CD4-positive, alpha-beta T cell treated with Interleukin-17A for 4 hours (primary cell): ENCODE measurements around the gene TELO2.

Experiments used
- DNase-seq: peaks from one replicate; pipeline ENCODE4 v3.0.0-alpha.2; 2020; ENCODE audit warnings: mixed read lengths

The TELO2 gene

DNA sequence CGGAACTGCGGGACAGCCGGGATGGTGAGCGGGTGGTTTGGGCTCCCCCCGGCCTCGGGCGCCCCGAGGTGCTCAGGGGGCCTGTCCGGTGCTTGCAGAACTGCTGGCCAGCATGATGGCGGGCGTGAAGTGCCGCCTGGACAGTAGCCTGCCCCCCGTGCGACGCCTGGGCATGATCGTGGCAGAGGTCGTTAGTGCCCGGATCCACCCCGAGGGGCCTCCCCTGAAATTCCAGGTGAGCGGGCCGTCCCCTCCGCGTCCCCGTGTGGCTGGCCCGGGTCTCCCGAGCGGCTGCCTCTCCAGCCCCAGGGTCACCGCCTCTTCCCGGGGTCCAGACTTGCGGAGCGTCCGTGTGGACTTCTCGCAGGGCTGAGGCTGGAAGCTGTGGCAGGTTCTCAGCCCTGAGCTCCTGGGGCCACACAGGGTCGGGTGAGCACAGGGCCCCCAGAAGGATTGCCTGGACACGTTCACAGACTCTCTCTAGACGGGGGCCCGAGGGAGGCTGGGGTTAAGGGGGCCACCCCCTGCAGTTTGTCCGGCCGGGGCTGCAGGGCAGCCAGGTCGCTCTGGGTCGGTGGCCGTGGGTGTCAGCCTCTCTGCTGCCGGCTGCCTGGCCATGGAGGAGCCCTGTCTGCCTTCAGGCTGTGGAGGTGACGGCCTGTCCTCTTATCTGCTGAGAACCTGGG, 7.4 kb downstream of the TELO2 start:
- no peak for DNase-seq

DNA sequence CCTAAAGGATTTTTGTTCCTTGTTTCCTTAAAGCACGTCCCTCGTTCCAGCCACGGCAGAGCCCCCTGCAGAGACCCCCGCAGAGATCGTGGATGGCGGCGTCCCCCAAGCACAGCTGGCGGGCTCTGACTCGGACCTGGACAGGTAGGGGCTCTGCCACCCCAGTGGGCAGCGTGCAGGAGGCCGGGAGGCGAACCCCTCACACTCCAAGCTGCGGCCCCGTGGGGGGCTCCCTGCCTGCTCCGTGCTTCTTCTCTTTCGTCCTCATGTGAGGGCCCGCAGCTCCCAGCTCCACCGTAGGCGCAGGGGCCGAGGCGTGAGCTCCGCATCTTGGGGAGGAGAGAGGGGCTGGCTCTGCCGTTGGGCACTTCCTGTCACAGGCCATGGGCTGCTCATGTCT, 8.5 kb downstream of the TELO2 start:
- no peak for DNase-seq

DNA sequence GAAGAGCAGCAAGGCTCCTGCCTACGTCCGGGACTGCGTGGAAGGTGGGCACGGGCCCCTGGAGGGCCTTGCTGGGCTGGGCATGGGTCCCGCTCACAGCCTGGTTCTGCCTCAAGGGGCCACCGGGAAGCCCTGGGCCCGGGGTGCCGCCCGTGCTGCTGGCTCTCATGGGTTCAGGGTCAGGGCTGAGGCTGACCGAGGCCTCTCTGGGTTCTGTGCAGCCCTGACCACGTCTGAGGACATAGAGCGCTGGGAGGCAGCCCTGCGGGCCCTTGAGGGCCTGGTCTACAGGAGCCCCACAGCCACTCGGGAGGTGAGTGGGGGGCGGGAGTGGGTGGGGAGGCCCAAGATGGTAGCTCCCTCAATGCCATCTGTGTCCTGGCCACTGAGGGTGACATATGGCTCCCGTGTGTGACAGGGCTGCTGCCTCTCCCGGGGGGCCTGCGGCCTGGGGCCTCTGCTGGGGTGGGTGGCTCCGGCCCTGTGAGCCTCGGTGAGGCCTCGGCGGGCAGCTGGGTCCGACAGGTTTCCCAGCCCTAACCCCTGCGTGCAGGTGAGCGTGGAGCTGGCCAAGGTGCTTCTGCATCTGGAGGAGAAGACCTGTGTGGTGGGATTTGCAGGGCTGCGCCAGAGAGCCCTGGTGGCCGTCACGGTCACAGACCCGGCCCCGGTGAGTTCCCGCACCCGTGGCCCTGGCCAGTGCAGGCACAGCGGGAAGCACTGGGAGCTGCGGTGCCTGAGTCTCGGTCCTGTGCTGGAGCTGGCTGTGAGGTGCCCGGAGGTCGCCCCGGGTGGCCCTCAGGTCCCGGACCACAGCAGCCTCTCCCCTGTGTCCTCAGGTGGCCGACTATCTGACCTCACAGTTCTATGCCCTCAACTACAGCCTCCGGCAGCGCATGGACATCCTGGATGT, 9.2 kb downstream of the TELO2 start:
- no peak for DNase-seq

GRCh38 chr16:1503110-1503955, 10.2 kb downstream of the TELO2 start:
- DNase-seq = no peak

DNA sequence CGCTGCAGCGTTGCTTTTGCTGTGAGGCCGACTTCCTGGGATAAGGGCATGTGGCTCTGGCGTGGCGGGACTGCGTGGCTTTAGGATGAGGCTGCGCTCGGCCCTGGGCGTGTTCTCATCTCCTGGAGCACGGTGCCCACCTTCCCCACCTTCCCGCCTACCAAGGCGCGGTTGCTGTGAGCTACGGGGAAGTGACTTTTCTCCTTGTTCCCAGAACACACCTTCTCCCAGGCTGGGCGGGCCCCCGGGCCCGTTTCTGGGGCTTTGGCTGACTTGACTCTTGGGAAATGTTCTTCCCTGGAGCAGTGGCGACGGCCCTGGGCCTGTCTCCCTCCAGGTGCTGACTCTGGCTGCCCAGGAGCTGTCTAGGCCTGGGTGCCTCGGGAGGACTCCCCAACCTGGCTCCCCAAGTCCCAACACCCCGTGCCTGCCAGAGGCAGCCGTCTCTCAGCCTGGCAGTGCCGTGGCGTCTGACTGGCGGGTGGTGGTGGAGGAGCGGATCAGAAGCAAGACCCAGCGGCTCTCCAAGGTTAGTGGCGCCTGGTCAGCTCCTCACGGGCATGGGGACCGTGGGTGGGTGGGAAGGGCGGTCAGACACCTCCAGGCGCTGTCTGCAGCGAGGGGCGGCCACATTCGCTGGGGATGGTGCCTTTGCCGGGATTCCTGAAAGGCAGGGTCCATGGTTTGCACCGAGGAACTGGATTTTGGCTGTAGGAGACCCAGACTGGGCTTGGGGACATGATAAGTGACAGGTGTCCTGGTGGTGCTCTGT, 12.1 kb downstream of the TELO2 start:
- DNase-seq = no peak

- no peak for DNase-seq
Observed at GRCh38 chr16:1505912-1506311, 12.8 kb downstream of the TELO2 start.

DNA sequence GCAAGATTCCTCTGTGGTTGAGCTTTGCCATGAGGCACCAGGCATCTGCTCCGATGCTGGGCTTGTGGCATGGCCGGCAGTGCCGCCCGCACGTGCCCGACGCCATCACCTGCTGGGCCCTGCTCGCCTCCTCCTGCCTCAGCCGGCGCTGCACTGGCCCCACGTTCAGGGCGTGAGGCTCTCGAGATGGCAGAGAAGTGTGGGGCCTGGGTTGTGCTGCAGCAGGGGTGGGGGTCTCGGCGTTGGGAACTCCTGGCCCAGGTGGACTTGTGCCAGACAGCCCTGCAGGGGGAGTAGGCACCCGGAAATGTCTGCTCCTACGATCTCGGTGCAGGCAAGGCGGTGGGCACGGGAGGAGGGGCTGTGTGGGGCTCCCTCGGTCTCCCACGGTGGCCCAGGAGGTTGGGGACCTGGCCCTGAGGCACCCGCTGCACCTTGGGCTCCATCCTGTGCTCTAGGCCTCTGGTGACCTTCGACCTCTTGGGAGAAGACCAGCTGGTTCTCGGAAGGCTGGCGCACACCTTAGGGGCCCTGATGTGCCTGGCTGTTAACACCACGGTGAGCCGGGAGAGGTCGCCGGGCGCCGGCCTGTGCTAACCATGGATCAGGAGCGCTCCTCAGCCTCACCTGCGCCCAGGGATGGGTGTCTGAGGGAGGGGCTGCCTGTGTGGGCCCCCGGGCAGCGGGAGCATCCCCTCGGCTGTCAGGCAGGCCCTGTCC, 13.5 kb downstream of the TELO2 start:
- no peak for DNase-seq

GRCh38 chr16:1508494-1509187, 15.5 kb downstream of the TELO2 start:
- no peak for DNase-seq

GRCh38 chr16:1509307-1510221, 16.4 kb downstream of the TELO2 start:
- no peak for DNase-seq

- DNase-seq = no peak
Observed at GRCh38 chr16:1510272-1510671, 17.1 kb downstream of the TELO2 start.

DNA sequence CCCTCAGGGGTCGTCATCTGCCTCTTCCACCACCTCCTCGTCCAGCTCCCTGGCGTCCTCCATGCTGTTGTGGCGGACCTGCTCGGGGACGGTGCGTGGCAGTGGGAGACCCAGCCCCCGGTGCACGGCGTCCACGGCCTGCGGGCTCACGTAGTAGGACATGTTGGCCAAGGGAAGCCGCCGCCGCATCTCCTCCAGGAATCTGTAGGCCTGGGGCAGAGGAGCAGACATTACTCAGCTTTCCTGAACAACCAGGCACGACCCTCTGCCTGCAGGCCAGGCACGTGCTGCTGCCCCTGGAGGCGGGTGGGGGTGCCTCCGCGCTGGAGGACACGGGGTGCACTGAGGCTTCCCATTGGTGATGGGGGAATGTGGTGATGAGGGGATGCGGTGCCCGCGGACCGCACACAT, 17.8 kb downstream of the TELO2 start:
- DNase-seq = no peak

DNA sequence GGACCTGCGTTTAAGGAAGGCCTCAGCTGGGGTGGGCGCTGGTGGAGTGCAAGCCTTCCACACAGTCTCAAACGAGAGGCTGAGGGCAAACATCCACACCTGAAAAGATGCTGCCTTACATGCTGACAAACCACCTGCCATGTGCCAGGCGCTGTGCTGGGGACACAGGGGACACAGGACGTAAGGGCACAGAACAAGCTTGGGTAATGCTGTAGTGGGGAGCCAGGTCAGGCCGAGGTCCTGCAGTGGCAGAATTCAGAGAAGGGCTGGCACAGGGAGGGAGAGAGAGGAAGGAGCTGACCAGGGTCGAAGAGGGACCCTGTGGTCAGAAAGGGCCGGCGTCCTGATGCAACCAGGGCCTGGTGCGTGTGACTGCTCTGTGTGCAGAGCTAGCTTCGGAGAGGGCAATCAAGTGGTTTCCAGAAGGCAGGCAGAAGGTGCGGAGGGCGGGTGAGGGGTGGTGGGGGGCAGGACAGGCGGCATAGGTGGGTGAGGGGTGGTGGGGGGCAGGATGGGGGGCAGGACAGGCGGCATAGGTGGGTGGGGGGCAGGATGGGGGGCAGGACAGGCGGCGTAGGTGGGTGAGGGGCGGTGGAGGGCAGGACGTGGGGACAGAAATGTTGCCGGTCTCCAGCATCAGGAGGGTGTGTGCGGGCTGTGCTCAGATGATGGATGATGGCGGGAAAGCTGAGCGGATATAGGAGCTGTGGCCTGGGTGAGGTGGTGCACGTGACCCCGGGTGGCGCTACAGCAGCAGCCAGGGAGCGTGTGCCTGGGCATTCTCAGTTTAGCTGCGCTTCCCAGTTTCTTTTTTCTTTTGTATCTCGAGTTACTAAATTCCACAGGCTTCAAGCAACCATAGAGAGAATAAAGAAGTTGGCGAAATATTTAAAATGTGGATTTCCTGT, 18.8 kb downstream of the TELO2 start:
- no peak for DNase-seq

DNA sequence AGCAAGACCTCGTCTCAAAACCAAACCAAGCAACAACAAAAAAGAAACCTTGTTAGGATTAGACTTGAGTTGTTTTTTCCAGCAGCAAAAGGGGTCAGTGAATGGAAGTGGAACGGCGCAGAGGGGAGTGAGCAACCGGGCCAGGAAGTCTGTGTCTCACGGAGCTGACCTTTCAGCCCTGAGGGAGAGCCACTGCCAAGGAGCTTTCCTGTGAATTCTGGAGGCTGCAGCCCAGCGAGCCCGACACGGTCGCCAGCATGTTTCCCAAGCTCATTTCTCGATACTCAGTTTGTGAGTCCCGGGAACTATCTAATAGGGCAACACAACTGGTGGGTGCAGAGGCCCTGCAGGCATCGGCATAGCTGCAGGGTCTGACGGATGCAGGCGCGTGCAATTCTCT, 19.6 kb downstream of the TELO2 start:
- DNase-seq = no peak

DNA sequence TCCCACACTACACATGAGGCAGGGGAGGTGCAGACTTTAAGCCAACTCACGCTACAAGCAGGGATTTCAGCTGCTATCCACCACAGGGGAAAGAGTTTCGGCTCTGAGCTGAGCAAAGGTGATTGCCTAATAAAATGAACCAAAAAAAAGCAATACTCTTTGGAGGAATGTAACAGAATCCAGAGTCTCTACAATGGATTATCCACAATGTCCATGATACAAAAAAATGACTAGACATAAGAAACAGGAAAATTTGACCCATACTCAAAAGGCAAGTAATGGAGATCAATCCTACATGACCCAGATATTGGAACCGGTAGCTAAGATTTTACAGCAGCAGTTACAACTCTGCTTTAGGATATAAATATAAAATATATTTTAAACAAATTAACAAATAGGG, 21.3 kb downstream of the TELO2 start:
- DNase-seq = no peak

- no peak for DNase-seq
Observed at GRCh38 chr16:1518626-1519135, 25.5 kb downstream of the TELO2 start.

DNA sequence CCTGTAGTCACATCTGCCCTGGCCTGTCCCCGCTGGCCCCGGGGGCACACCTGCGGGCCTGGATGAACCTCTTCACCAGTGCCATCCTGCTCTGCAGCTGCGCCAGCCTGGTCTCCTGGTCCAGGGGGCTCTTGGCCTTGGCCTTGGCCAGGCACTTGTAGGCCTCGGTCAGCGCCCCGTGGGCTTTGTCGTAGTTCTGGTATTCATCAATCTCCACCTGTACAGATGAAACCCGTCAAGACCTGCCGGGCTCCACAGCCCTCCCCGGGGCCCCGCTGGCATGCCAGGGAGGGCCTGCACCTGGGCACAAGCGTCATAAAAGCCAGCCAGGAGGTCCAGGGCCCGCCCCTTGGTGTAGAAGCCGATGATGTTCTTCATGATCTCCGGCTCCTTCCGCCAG, 26.7 kb downstream of the TELO2 start:
- no peak for DNase-seq

- DNase-seq = no peak
Observed at GRCh38 chr16:1520461-1520860, 27.3 kb downstream of the TELO2 start.

DNA sequence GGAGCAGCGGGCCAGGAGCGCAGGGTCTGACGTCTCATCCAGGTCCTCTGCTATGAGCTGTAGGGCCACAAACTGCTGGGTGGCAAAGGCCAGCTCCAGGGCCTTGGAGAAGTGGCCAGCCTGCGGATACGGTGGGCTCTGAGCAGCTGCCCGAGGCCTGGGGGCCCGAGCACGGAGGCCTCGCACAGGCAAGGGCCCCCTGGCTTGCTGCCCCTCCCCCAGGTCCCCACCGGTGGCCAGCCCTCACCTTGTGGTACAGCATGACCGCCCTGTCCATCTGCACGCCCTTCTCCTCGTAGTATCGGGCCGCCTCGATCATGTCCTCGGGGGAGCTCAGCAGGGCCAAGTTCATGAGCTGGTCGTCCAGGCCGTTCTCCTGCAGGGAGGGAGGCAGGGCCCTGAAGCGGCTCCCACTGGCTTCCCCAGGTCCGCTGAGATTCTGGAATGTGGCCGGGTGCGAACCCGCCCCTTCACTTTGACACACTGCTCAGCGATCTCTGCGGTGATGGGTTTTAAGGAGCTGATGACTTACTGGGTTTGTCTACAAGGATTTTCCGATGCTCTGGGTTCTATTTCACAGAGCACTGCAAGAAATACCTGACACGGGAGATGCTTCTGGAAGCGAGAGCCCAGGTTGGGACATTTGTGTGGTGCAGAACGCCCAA, 30.6 kb downstream of the TELO2 start:
- DNase-seq = no peak
